A549 (cell line): ENCODE results near the gene COBL. TPM values are rescaled to one million over a fixed set of nuclear protein-coding genes. Genes with fewer than 3 reads are reported as not detected.

Source experiments
- ATAC-seq, 2 experiments: fragments of 200-7000 bp in 1 of 2; fragments of >200 bp in 1 of 2; cut with Nextera tagmentation in 1 of 2; cut with Tn5 transposase in 1 of 2; 3 replicates each; pipeline versions ENCODE4 v1.8.0 to v1.9.1; 2018 to 2020; ENCODE audit warnings: mild to moderate bottlenecking in 1 of 2, moderate library complexity in 1 of 2
- CTCF ChIA-PET: fragments of 300-600 bp; sonication (Branson Sonifier 250); formaldehyde crosslinking; extraction: SDS; loops from one replicate; lab custom pipeline; 2021; ENCODE audit warnings: antibody characterized with exemption, inconsistent platforms; lab: Yijun Ruan, JAX
- POLR2A ChIA-PET: fragments of 350-600 bp; formaldehyde crosslinking; extraction: SDS; loops from one replicate; lab custom pipeline; 2021; ENCODE audit warnings: antibody characterized with exemption, inconsistent platforms; lab: Yijun Ruan, JAX
- DNase-seq, 2 experiments: peaks; one replicate each; pipeline versions ENCODE4 v3.0.0 to v3.0.0-alpha.2; 2011 to 2016; ENCODE audit warnings: low read depth in 1 of 2, low spot score in 1 of 2
- FAIRE-seq: peaks from 2 replicates; lab custom pipeline; 2011; peaks lifted over from hg19 to GRCh38; lab: Jason Lieb, UNC
- H3K27ac ChIP-seq, 2 experiments: fragments of >200 bp; sonication (Bioruptor Twin); formaldehyde crosslinking; 3 replicates each; pipeline ENCODE4 v1.5.1; 2016 to 2017
- H3K4me1 ChIP-seq: fragments of >200 bp; sonication (Bioruptor Twin); formaldehyde crosslinking; 3 replicates; pipeline ENCODE4 v1.6.1; 2016
- H3K4me2 ChIP-seq: fragments of >200 bp; sonication (Bioruptor Twin); formaldehyde crosslinking; 3 replicates; pipeline ENCODE4 v1.6.1; 2016
- H3K4me3 ChIP-seq: fragments of >200 bp; sonication (Bioruptor Twin); formaldehyde crosslinking; 3 replicates; pipeline ENCODE4 v1.5.1; 2016
- H3K9me3 ChIP-seq: fragments of >200 bp; sonication (Bioruptor Twin); formaldehyde crosslinking; 3 replicates; pipeline ENCODE4 v1.6.1; 2016
- BCL3 ChIP-seq: fragments of >200 bp; sonication (Bioruptor Twin); formaldehyde crosslinking; IDR thresholded peaks from 3 replicates; pipeline ENCODE4 v1.6.1; 2016
- EHMT2 ChIP-seq: fragments of 200-600 bp; sonication (generic); IDR thresholded peaks from 2 replicates; pipeline ENCODE4 v1.6.1; 2016; ENCODE audit warnings: antibody characterized with exemption, low read depth, mild to moderate bottlenecking, moderate library complexity
- HES2 ChIP-seq: fragments of >200 bp; sonication (Bioruptor Twin); formaldehyde crosslinking; IDR thresholded peaks from 2 replicates; pipeline ENCODE4 v1.6.1; 2016
- HOXB13 ChIP-seq: fragments of 250-450 bp; sonication (Bioruptor Pico); IDR thresholded peaks from 2 replicates; pipeline ENCODE4 v1.5.0; 2020; ENCODE audit warnings: low read depth, mild to moderate bottlenecking, moderate library complexity
- MAFK ChIP-seq: fragments of 450-650 bp; IDR thresholded peaks from 2 replicates; pipeline ENCODE4 v1.6.1; 2014; ENCODE audit not compliant: partially characterized antibody
- NR3C1 ChIP-seq: fragments of >200 bp; sonication (Bioruptor Twin); formaldehyde crosslinking; IDR thresholded peaks from 3 replicates; pipeline ENCODE4 v1.6.1; 2017
- RAD21 ChIP-seq, 2 experiments: fragments of >200 bp in 1 of 2; sonication (Bioruptor Twin) in 1 of 2; formaldehyde crosslinking in 1 of 2; IDR thresholded peaks in 1 of 2; conservative IDR thresholded peaks in 1 of 2; 2 replicates in 1 of 2; 3 replicates in 1 of 2; pipeline ENCODE4 v1.6.1; 2012 to 2018; ENCODE audit warnings: inconsistent platforms in 1 of 2
- REST ChIP-seq: fragments of 200-600 bp; sonication (generic); IDR thresholded peaks from 2 replicates; pipeline ENCODE4 v1.6.1; 2016; ENCODE audit warnings: antibody characterized with exemption, mild to moderate bottlenecking, moderate library complexity
- SMC3 ChIP-seq: fragments of >200 bp; sonication (Bioruptor Twin); formaldehyde crosslinking; IDR thresholded peaks from 3 replicates; pipeline ENCODE4 v1.6.1; 2018; ENCODE audit warnings: inconsistent platforms
- TP53 ChIP-seq: fragments of 250-450 bp; sonication (Bioruptor Pico); IDR thresholded peaks from 2 replicates; pipeline ENCODE4 v1.5.0; 2021; ENCODE audit warnings: mild to moderate bottlenecking, moderate library complexity
- ZC3H11A ChIP-seq: fragments of 450-650 bp; IDR thresholded peaks from 2 replicates; pipeline ENCODE4 v1.6.1; 2014; ENCODE audit warnings: antibody characterized with exemption, mild to moderate bottlenecking
- ZFP36 ChIP-seq: fragments of 450-650 bp; IDR thresholded peaks from 2 replicates; pipeline ENCODE4 v1.6.1; 2014; ENCODE audit warnings: borderline replicate concordance; ENCODE audit not compliant: partially characterized antibody
- ZSCAN20 ChIP-seq: fragments of 250-450 bp; sonication (Bioruptor Pico); IDR thresholded peaks from 2 replicates; pipeline ENCODE4 v1.8.0; 2022; ENCODE audit warnings: mild to moderate bottlenecking, moderate library complexity
- WGBS: methylation state at CpG from one replicate; pipeline ENCODE4 v1.1.6; 2017; ENCODE audit errors: missing lambda C conversion rate; 5-methylcytosine and 5-hydroxymethylcytosine counted together
- polyA plus RNA-seq, 4 experiments: library from polyadenylated mRNA; depleted of rRNA in 3 of 4; stranded (reverse); fragments of >200 nt; fragmentation: RNase III in 1 of 4; extraction: RNeasy Plus Mini Kit Qiagen cat#74134 plus additional on column Dnase treatment in 1 of 4; gene quantifications; 2 replicates in 3 of 4; 3 replicates in 1 of 4; pipeline ENCODE4 v1.2.3, GENCODE V29; 2011 to 2017
- TF ChIP-seq, protein P1 (sequence below): fragments of 250-450 bp; sonication (Bioruptor Pico); IDR thresholded peaks from 2 replicates; pipeline ENCODE4 v1.5.0; 2020; ENCODE audit warnings: low read depth, mild to moderate bottlenecking, moderate library complexity
- TF ChIP-seq, protein P2 (sequence below): fragments of 250-450 bp; sonication (Bioruptor Pico); IDR thresholded peaks from 2 replicates; pipeline ENCODE4 v1.5.0; 2021; ENCODE audit warnings: mild to moderate bottlenecking, moderate library complexity, borderline replicate concordance

COBL gene
- polyA plus RNA-seq, 2 of the 4 experiments (the other 2 are of a cell fraction) = 1.5 to 7.4 TPM

- no peak overlapping the region for H3K27ac ChIP-seq
- H3K4me3 ChIP-seq = no peak overlapping the region
- WGBS = 96% methylated on average over 9 of the region's 9 CpGs
- no peaks in the 10 kb centered on the region for H3K9me3 ChIP-seq
- DNase-seq (no peak), FAIRE-seq (no peak), ATAC-seq (no peak)
- CTCF ChIA-PET = interaction anchor here (1.1 to 1.6 kb wide), 3 partner anchors 11 to 59 kb away, joined by 4 read pairs; no protein-coding TSS in a partner anchor
- POLR2A ChIA-PET = no interaction called here
- H3K4me1 ChIP-seq = peaks cover 9% of the 10 kb centered on the region; the same call in 1 of the 3 replicates
- H3K4me2 ChIP-seq = no peak overlapping the region
- TF ChIP-seq HES2 = no peak
- TF ChIP-seq BCL3 = no peak
- no peak for TF ChIP-seq ZC3H11A
- no peak for TF ChIP-seq EHMT2
- TF ChIP-seq, protein P1, sequence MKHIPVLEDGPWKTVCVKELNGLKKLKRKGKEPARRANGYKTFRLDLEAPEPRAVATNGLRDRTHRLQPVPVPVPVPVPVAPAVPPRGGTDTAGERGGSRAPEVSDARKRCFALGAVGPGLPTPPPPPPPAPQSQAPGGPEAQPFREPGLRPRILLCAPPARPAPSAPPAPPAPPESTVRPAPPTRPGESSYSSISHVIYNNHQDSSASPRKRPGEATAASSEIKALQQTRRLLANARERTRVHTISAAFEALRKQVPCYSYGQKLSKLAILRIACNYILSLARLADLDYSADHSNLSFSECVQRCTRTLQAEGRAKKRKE (CRISPR knock-in tag) = no peak
- TF ChIP-seq REST = no peak
- TF ChIP-seq RAD21 (conservative IDR thresholded peaks at IDR 0.05 in 1 of 2, IDR thresholded peaks at IDR 0.05 in 1 of 2) = no peak
- no peak for TF ChIP-seq MAFK
- TF ChIP-seq SMC3 = no peak
- no peak for TF ChIP-seq TP53 (CRISPR knock-in tag)
- TF ChIP-seq, protein P2, sequence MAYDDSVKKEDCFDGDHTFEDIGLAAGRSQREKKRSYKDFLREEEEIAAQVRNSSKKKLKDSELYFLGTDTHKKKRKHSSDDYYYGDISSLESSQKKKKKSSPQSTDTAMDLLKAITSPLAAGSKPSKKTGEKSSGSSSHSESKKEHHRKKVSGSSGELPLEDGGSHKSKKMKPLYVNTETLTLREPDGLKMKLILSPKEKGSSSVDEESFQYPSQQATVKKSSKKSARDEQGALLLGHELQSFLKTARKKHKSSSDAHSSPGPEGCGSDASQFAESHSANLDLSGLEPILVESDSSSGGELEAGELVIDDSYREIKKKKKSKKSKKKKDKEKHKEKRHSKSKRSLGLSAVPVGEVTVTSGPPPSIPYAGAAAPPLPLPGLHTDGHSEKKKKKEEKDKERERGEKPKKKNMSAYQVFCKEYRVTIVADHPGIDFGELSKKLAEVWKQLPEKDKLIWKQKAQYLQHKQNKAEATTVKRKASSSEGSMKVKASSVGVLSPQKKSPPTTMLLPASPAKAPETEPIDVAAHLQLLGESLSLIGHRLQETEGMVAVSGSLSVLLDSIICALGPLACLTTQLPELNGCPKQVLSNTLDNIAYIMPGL (CRISPR knock-in tag) = no peak
- TF ChIP-seq NR3C1 = no peak
- no peak for TF ChIP-seq HOXB13 (CRISPR knock-in tag)
These were observed 1.4 kb upstream of the COBL start for GRCh38 chr7:51318001-51318400.

- TF ChIP-seq ZFP36 (no peak), ZSCAN20 (CRISPR knock-in tag) (no peak)
- CTCF ChIA-PET = interaction anchor here (1.1 kb wide), 1 partner anchor 59 kb away, joined by 4 read pairs; no protein-coding TSS in a partner anchor
- H3K4me3 ChIP-seq = no peak overlapping the region
- 93% methylated on average over 8 of the region's 8 CpGs for WGBS
- DNase-seq (no peak), FAIRE-seq (no peak), ATAC-seq (no peak)
- H3K9me3 ChIP-seq = no peaks in the 10 kb centered on the region
- peaks cover 9% of the 10 kb centered on the region; the same call in 1 of the 3 replicates for H3K4me1 ChIP-seq
- no peak overlapping the region for H3K27ac ChIP-seq
- POLR2A ChIA-PET = no interaction called here
- peak overlapping the region; percentile 96; the same call in 2 of the 3 replicates for H3K4me2 ChIP-seq
These were observed 937 bp upstream of the COBL start for GRCh38 chr7:51317582-51317910.
